ENCODE results near the gene NMNAT1.
A peak's percentile ranks its signal among the peaks of the same experiment; 100 is the strongest.

NMNAT1 gene

DNA sequence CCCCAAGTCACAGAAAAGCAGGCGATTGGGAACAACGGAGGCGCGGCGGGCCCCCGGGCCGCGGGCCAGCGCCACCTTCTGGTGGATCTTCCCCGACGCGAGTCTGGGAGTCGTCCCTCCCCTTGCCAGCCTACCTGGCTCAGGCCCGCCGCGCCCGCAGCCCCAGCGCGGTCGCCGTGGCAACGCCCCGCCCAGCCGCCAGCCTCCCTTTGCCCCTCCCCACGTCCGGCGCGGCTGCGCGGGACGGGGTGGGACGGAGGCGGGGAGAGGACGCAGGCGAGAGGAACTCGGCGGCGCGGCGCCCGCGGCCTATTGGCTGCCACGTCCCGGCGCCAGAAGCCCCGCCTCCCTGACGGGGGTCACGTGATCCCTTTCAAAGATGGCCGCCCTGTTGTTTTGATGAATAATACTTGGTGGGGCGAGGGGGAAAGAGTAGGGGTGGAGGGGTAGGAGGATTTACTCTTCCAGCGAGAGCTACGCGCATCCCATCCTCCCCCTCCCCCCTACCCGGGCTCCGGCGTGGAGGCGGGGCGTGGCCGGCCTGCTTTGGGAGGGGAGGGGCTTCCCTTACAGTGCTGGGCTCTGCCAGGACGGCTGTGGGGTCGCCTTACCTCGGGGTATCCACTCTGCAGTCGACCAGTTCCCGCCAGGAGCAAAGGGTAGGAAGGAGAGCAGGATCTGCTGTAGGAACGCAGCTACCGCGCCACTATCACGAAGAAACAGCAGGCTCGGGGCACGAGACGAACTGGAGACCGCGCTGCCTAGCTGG lies 89.5 kb downstream of the NMNAT1 start, which contains the start of gene UBE4B:
Gene UBE4B (plus strand): TSS at position 369 of the 769 bp plus-strand sequence. CDS start 713 bp downstream, outside the sequence.
- peak within 1 kb of the TSS; percentile 95 for H3K27ac ChIP-seq (ENCODE audit: insufficient read depth, low read length, poor library complexity, severe bottlenecking)
- no peaks in the 10 kb centered on the region for H3K27me3 ChIP-seq (replicated peaks; ENCODE audit: control insufficient read depth, insufficient read depth, low read length, poor library complexity, severe bottlenecking)
- H3K4me1 ChIP-seq (ENCODE audit: control insufficient read depth, insufficient read depth, low read length, poor library complexity, severe bottlenecking) = peaks cover 5% of the 10 kb centered on the region
- H3K36me3 ChIP-seq (ENCODE audit: control insufficient read depth, insufficient read depth, low read length) = peaks cover 6% of the 10 kb centered on the region
- H3K4me3 ChIP-seq (ENCODE audit: insufficient read depth, low read depth, low read length, poor library complexity, severe bottlenecking) = peak within 1 kb of the TSS; percentile 99
- DNase-seq = peak; percentile 97 to 99 (median 98)
- no peaks in the 10 kb centered on the region for H3K9me3 ChIP-seq (ENCODE audit: control insufficient read depth, low read length)

DNA sequence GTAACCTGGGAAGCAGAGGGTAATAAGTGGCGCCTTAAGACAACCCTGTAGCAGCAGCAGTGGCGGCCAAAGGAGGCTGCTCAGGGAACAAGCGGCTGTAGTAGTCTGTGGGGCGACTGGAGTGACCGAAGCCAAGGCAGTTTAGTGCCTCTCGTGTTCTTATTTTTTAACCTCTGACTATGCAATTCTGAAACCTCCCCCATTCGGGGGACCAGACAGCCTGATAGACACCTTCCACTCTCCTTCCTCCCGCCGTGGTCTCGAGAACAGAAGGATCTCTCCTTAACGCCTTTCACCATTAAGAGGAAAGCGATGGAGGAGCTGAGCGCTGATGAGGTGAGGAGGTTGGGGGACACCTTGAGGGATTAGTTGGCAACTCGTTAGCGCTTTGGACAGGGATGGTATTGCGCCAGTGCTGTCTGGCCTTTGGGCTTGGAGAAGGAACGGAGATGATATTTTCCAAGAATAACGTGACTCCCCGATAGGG lies 90.1 kb downstream of the NMNAT1 start:
- peak overlapping the region; percentile 95 for H3K27ac ChIP-seq (ENCODE audit: insufficient read depth, low read length, poor library complexity, severe bottlenecking)
- peak overlapping the region; percentile 99 for H3K4me3 ChIP-seq (ENCODE audit: insufficient read depth, low read depth, low read length, poor library complexity, severe bottlenecking)
- no peaks in the 10 kb centered on the region for H3K9me3 ChIP-seq (ENCODE audit: control insufficient read depth, low read length)
- no peaks in the 10 kb centered on the region for H3K27me3 ChIP-seq (replicated peaks; ENCODE audit: control insufficient read depth, insufficient read depth, low read length, poor library complexity, severe bottlenecking)
- no peak for DNase-seq
- H3K36me3 ChIP-seq (ENCODE audit: control insufficient read depth, insufficient read depth, low read length) = peaks cover 6% of the 10 kb centered on the region
- peaks cover 5% of the 10 kb centered on the region for H3K4me1 ChIP-seq (ENCODE audit: control insufficient read depth, insufficient read depth, low read length, poor library complexity, severe bottlenecking)

Data from effector memory CD4-positive, alpha-beta T cell (primary cell).